Brain microvascular endothelial cell (primary cell): ENCODE data around the gene CHMP1A.
A peak's percentile ranks its signal among the peaks of the same experiment; 100 is the strongest.
"Not testable (repeated sequence)": the region's sequence is repeated elsewhere in the genome, so short reads cannot be mapped to it uniquely, and the experiment has no call there.

Experiments used
- DNase-seq: peaks from one replicate; pipeline ENCODE4 v3.0.0-alpha.2; 2020
- H3K27ac ChIP-seq: fragments of 250-450 bp; sonication (Bioruptor Pico); 2 replicates; pipeline ENCODE4 v1.5.1; 2020; ENCODE audit warnings: mild to moderate bottlenecking, moderate library complexity
- H3K27me3 ChIP-seq: fragments of 250-450 bp; sonication (Bioruptor Pico); replicated peaks from 2 replicates; pipeline ENCODE4 v1.5.1; 2020; ENCODE audit warnings: mild to moderate bottlenecking
- H3K36me3 ChIP-seq: fragments of 250-450 bp; sonication (Bioruptor Pico); replicated peaks from 2 replicates; pipeline ENCODE4 v1.5.1; 2020; ENCODE audit warnings: mild to moderate bottlenecking
- H3K4me3 ChIP-seq: 2 replicates; pipeline ENCODE4 v1.5.1; 2011; ENCODE audit warnings: low read depth, mild to moderate bottlenecking, control low read depth, low read length, moderate library complexity
- in situ Hi-C: cut with HindIII; loops from 2 replicates; pipeline ENCODE4 v1.10.0; 2017; ENCODE audit warnings: low sequenced_read_pairs, low pct_ligation_motif_present
- TF ChIP-seq, protein P1 (sequence below): IDR thresholded peaks from 2 replicates; pipeline ENCODE4 v1.5.1; 2011; ENCODE audit warnings: low read depth, mild to moderate bottlenecking, moderate library complexity, low read length, control low read depth, inconsistent platforms; ENCODE audit errors: missing control alignments

Gene CHMP1A

GRCh38 chr16:89687092-89687940 is 29.8 kb upstream of the CHMP1A start:
- peak overlapping the region; percentile 83 for H3K4me3 ChIP-seq
- TF ChIP-seq, protein P1, sequence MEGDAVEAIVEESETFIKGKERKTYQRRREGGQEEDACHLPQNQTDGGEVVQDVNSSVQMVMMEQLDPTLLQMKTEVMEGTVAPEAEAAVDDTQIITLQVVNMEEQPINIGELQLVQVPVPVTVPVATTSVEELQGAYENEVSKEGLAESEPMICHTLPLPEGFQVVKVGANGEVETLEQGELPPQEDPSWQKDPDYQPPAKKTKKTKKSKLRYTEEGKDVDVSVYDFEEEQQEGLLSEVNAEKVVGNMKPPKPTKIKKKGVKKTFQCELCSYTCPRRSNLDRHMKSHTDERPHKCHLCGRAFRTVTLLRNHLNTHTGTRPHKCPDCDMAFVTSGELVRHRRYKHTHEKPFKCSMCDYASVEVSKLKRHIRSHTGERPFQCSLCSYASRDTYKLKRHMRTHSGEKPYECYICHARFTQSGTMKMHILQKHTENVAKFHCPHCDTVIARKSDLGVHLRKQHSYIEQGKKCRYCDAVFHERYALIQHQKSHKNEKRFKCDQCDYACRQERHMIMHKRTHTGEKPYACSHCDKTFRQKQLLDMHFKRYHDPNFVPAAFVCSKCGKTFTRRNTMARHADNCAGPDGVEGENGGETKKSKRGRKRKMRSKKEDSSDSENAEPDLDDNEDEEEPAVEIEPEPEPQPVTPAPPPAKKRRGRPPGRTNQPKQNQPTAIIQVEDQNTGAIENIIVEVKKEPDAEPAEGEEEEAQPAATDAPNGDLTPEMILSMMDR = peak; percentile 33
- DNase-seq = peak; percentile 57
- peaks cover 25% of the 10 kb centered on the region for H3K36me3 ChIP-seq
- H3K27ac ChIP-seq = peak overlapping the region; percentile 83
- no peaks in the 10 kb centered on the region for H3K27me3 ChIP-seq
- in situ Hi-C loops = no loop called here

DNA sequence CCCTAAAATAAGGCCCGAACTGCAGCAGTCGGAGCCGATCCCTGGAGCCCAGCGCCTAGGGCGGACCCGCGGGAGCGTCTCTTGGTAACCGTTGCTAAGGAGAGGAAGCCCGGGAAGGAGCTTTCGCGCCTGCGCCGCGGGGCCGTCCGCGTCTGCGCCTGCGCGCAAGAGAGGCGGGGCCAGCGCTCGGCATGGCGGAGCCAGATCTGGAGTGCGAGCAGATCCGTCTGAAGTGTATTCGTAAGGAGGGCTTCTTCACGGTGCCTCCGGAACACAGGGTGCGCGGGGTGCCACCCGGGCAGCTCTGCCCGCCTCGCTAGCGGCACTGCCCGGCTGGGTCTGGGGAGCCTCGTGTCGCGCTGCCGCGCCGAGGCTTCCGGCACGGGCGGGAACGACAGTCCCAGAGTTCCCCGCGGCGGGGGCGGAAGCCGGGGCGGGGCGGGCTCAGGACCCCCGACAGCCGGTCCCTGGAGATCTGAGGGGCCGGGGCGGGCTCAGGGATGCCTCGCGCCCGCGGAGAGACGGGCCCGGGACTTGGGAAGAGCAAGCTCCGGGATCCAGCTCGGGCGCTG is 29.1 kb upstream of the CHMP1A start, which contains the start of gene CDK10:
Gene CDK10, plus strand, starts transcription at position 170 of the 572 bp plus-strand sequence. Its CDS starts 22 bp downstream, at position 192.
- in situ Hi-C loops = no loop called here
- Histone ChIP-seq H3K27ac (peak within 1 kb of the TSS; percentile 83), H3K4me3 (peak within 1 kb of the TSS; percentile 83), H3K36me3 (peaks cover 24% of the 10 kb centered on the region), H3K27me3 (no peaks in the 10 kb centered on the region)
- TF ChIP-seq, protein P1 = no peak
- peak; percentile 83 for DNase-seq

GRCh38 chr16:89685916-89686315 is 28.4 kb upstream of the CHMP1A start:
- TF ChIP-seq, protein P1 = no peak
- Histone ChIP-seq H3K36me3 (peaks cover 18% of the 10 kb centered on the region), H3K27me3 (no peaks in the 10 kb centered on the region), H3K27ac (no peak overlapping the region), H3K4me3 (no peak overlapping the region)
- in situ Hi-C loops = no loop called here
- DNase-seq = no peak

DNA sequence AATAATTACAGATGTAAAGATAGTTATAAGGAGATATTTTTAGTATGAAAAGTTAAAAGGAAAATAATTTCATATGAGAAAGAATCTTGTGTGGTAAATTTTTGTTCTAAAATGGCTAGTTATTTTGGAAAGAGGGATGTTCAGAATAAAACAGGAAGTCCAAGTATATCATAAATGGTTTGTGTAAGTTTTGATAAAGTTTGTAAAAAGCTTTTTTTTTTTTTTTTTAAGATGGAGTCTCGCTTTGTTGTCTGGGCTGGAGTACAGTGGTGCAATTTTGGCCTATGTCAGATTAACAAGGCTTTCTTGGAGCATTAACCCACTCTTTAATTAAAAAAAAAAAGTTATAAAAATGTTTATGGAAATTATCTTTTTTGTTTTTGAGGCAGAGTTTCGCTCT is 20.8 kb upstream of the CHMP1A start:
- TF ChIP-seq, protein P1 = no peak

GRCh38 chr16:89672177-89672941 is 14.9 kb upstream of the CHMP1A start:
- TF ChIP-seq, protein P1 = no peak
- H3K36me3 ChIP-seq = no peaks in the 10 kb centered on the region
- in situ Hi-C loops = no loop called here
- H3K27ac ChIP-seq = no peak overlapping the region
- H3K27me3 ChIP-seq = no peaks in the 10 kb centered on the region
- no peak for DNase-seq
- H3K4me3 ChIP-seq = no peak overlapping the region

More for the DNA sequence above, 20.8 kb upstream of the CHMP1A start:
- in situ Hi-C loops = no loop called here
- no peaks in the 10 kb centered on the region for H3K27me3 ChIP-seq
- H3K27ac ChIP-seq = no peak overlapping the region
- H3K4me3 ChIP-seq = no peak overlapping the region
- no peaks in the 10 kb centered on the region for H3K36me3 ChIP-seq
- DNase-seq = no peak

DNA sequence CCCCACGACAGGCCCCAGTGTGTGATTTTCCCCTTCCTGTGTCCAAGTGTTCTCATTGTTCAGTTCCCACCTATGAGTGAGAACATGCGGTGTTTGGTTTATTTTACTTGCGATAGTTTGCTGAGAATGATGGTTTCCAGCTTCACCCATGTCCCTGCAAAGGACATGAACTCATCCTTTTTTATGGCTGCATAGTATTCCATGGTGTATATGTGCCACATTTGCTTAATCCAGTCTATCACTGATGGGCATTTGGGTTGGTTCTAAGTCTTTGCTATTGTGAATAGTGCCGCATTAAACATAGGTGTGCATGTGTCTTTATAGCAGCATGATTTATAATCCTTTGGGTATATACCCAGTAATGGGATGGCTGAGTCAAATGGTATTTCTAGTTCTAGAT is 14.1 kb upstream of the CHMP1A start:
- H3K27ac ChIP-seq, DNase-seq, H3K4me3 ChIP-seq, H3K36me3 ChIP-seq, in situ Hi-C loops, H3K27me3 ChIP-seq: not testable (repeated sequence)
